CD4-positive, CD25-positive, alpha-beta regulatory T cell (primary cell): ENCODE data around the gene PSMC1. TPM values are rescaled to one million over a fixed set of nuclear protein-coding genes. Genes with fewer than 3 reads are reported as not detected.
A peak's percentile ranks its signal among the peaks of the same experiment; 100 is the strongest.

ENCODE experiments used
- ATAC-seq, 2 donors: fragments of 150-1000 bp; cut with Tn5 transposase; one replicate each; pipeline ENCODE4 v1.10.0; 2021; ENCODE audit warnings: low read depth in 2 of 2, moderate number of reproducible peaks in 2 of 2, moderate library complexity in 1 of 2
- DNase-seq, 3 donors: peaks; one replicate each; pipeline versions ENCODE4 v3.0.0 to v3.0.0-alpha.2; 2012 to 2022; ENCODE audit warnings: mixed read lengths in 1 of 3
- H3K27ac ChIP-seq: one replicate; pipeline ENCODE4 v1.7.0; 2013; ENCODE audit warnings: mild to moderate bottlenecking, low read length; ENCODE audit not compliant: insufficient read depth, poor library complexity, severe bottlenecking
- H3K27me3 ChIP-seq: one replicate; pipeline ENCODE4 v1.7.0; 2013; ENCODE audit warnings: low read length; ENCODE audit not compliant: control insufficient read depth, insufficient read depth
- H3K36me3 ChIP-seq: one replicate; pipeline ENCODE4 v1.7.0; 2013; ENCODE audit warnings: mild to moderate bottlenecking, low read length, moderate library complexity; ENCODE audit not compliant: control insufficient read depth, insufficient read depth
- H3K4me1 ChIP-seq: 2 replicates; pipeline ENCODE4 v1.7.0; 2013; ENCODE audit warnings: mild to moderate bottlenecking, low read length; ENCODE audit not compliant: insufficient read depth, control insufficient read depth, poor library complexity, severe bottlenecking
- H3K4me3 ChIP-seq: one replicate; pipeline ENCODE4 v1.7.0; 2013; ENCODE audit warnings: low read depth, mild to moderate bottlenecking, low read length, moderate library complexity
- H3K9me3 ChIP-seq, 2 experiments: 1 replicate in 1 of 2; 2 replicates in 1 of 2; pipeline ENCODE4 v1.7.0; 2013; ENCODE audit warnings: low read length in 2 of 2, mild to moderate bottlenecking in 1 of 2, moderate library complexity in 1 of 2; ENCODE audit not compliant: control insufficient read depth in 2 of 2
- H3K27ac Mint-ChIP-seq, 3 donors: one replicate each; pipeline ENCODE4 v1.8.0; 2020 to 2022; ENCODE audit warnings: mild to moderate bottlenecking in 3 of 3, mixed read lengths in 3 of 3, moderate library complexity in 2 of 3
- H3K27me3 Mint-ChIP-seq: one replicate; pipeline ENCODE4 v1.8.0; 2022; ENCODE audit warnings: mild to moderate bottlenecking, mixed read lengths
- H3K36me3 Mint-ChIP-seq: one replicate; pipeline ENCODE4 v1.8.0; 2020; ENCODE audit warnings: mixed read lengths
- H3K4me1 Mint-ChIP-seq, 4 donors: one replicate each; pipeline ENCODE4 v1.8.0; 2020 to 2022; ENCODE audit warnings: mixed read lengths in 4 of 4, mild to moderate bottlenecking in 1 of 4
- H3K4me3 Mint-ChIP-seq, 4 donors: one replicate each; pipeline ENCODE4 v1.8.0; 2020 to 2022; ENCODE audit warnings: mild to moderate bottlenecking in 4 of 4, mixed read lengths in 4 of 4, moderate library complexity in 3 of 4
- H3K9me3 Mint-ChIP-seq, 7 donors: one replicate each; pipeline ENCODE4 v1.8.0; 2020 to 2022; ENCODE audit warnings: mixed read lengths in 7 of 7, mild to moderate bottlenecking in 3 of 7, moderate library complexity in 2 of 7
- polyA plus RNA-seq, 4 donors: library from polyadenylated mRNA; unstranded; fragments of 300-500 nt; fragmentation: Illumina TruSeq; gene quantifications; one replicate each; pipeline ENCODE4 v1.2.3, GENCODE V29; 2021
- total RNA-seq: library from RNA; stranded (reverse); gene quantifications from one replicate; pipeline ENCODE4 v1.2.3, GENCODE V29; 2022

The PSMC1 gene
- total and polyA plus RNA-seq, 5 donors from 2014 or later: 73.7 to 162 (median 106) TPM

DNA sequence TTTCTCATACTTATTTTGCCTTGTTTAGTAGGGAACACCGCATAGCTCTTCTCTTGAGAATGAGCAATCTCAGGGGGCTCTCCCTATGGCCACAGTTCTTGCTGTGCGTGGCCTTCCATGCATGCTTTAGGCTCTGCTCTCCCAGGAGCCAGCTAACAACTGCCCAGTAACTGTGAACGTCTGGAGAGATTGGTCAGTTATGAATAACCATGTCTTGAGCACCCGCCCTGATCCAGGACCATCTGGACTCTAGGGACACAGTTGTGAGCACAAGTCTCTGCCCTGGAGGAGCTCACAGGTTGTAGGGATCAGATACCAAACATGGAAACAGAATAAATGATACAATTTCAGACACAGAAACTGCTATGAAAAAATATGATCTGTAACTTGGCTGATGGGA is 12.1 kb downstream of the PSMC1 start:
- no peaks in the 10 kb centered on the region for H3K9me3 ChIP-seq
- ATAC-seq (no peak), DNase-seq (no peak)
- no peak overlapping the region for H3K4me3 Mint-ChIP-seq
- no peaks in the 10 kb centered on the region for H3K27me3 Mint-ChIP-seq
- H3K36me3 ChIP-seq: peaks cover 86% of the 10 kb centered on the region
- no peak overlapping the region for H3K4me3 ChIP-seq
- no peaks in the 10 kb centered on the region for H3K9me3 Mint-ChIP-seq
- H3K27ac Mint-ChIP-seq: no peak overlapping the region
- H3K4me1 ChIP-seq: peaks cover 8% of the 10 kb centered on the region
- H3K27ac ChIP-seq: no peak overlapping the region
- peaks cover 0 to 20% (median 7%) of the 10 kb centered on the region in 4 donors for H3K4me1 Mint-ChIP-seq
- H3K27me3 ChIP-seq: no peaks in the 10 kb centered on the region
- H3K36me3 Mint-ChIP-seq: peaks cover 50% of the 10 kb centered on the region

DNA sequence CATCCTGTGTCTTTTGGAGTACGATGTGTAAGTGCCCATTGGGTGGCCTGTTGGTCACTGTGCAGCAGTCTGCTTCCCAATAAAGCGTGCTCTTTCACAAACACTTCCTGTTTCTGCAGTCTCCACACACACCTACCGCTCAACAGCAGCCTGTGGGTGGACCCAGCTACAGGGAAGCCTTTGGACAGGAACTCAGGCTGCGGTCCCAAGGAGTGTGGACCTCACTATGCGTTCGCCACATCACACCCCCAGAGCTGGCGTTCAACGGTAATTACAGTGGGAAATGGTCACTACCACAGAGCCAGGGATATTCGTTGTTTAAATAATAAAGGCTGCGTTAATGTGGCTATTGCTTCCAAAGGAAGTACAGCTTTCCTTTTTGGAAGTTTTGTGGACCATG is 16.2 kb downstream of the PSMC1 start:
- H3K4me1 Mint-ChIP-seq: peaks cover 0 to 14% (median 6%) of the 10 kb centered on the region in 4 donors
- no peak overlapping the region for H3K4me3 Mint-ChIP-seq
- H3K9me3 Mint-ChIP-seq: no peaks in the 10 kb centered on the region
- ATAC-seq (no peak), DNase-seq (no peak)
- peaks cover 39% of the 10 kb centered on the region for H3K36me3 Mint-ChIP-seq
- H3K36me3 ChIP-seq: peaks cover 54% of the 10 kb centered on the region
- H3K27me3 ChIP-seq: no peaks in the 10 kb centered on the region
- H3K27ac ChIP-seq: no peak overlapping the region
- no peak overlapping the region for H3K27ac Mint-ChIP-seq
- H3K27me3 Mint-ChIP-seq: no peaks in the 10 kb centered on the region
- H3K4me1 ChIP-seq: peaks cover 5% of the 10 kb centered on the region
- H3K4me3 ChIP-seq: no peak overlapping the region
- H3K9me3 ChIP-seq: no peaks in the 10 kb centered on the region

DNA sequence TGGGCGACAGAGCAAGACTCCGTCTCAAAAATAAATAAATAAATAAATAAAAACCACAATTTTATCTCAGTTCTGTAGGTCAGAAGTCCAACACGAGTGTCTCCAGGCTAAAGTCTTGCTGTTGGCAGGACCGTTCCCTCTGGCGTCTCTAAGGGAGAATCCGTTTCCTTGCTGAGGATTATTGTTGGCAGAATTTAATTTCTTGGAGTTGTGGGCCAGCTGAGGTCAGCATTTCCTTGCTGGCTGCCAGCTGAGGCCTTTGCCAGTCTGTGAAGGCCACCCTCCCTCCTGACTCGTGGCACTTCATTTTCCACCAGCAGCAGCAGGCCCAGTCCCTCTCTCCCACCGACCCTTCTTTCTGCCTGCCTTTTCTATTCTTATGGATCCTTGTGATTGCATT is 17.2 kb downstream of the PSMC1 start:
- Mint-ChIP-seq H3K36me3 (peaks cover 40% of the 10 kb centered on the region), H3K27me3 (no peaks in the 10 kb centered on the region), H3K9me3 (no peaks in the 10 kb centered on the region), H3K4me3 (no peak overlapping the region), H3K4me1 (peaks cover 0 to 14% (median 6%) of the 10 kb centered on the region in 4 donors), H3K27ac (peak overlapping the region in 1 of 3 donors; percentile 75)
- peaks cover 5% of the 10 kb centered on the region for H3K4me1 ChIP-seq
- no peaks in the 10 kb centered on the region for H3K9me3 ChIP-seq
- ATAC-seq (no peak), DNase-seq (no peak)
- H3K4me3 ChIP-seq: no peak overlapping the region
- no peaks in the 10 kb centered on the region for H3K27me3 ChIP-seq
- H3K36me3 ChIP-seq: peaks cover 50% of the 10 kb centered on the region
- H3K27ac ChIP-seq: no peak overlapping the region

- Histone ChIP-seq H3K4me3 (no peak overlapping the region), H3K36me3 (peaks cover 50% of the 10 kb centered on the region), H3K27ac (no peak overlapping the region), H3K9me3 (no peaks in the 10 kb centered on the region), H3K27me3 (no peaks in the 10 kb centered on the region), H3K4me1 (peaks cover 5% of the 10 kb centered on the region)
- H3K27ac Mint-ChIP-seq: peak overlapping the region in 2 of 3 donors; percentile 46 to 75
- H3K9me3 Mint-ChIP-seq: no peaks in the 10 kb centered on the region
- ATAC-seq (peak; percentile 22 to 38), DNase-seq (no peak)
- H3K27me3 Mint-ChIP-seq: no peaks in the 10 kb centered on the region
- peaks cover 35% of the 10 kb centered on the region for H3K36me3 Mint-ChIP-seq
- H3K4me3 Mint-ChIP-seq: peak overlapping the region in 1 of 4 donors; percentile 7
- peaks cover 0 to 14% (median 6%) of the 10 kb centered on the region in 4 donors for H3K4me1 Mint-ChIP-seq
Observed at GRCh38 chr14:90274019-90274418, 17.7 kb downstream of the PSMC1 start.

GRCh38 chr14:90274808-90275457 is 18.6 kb downstream of the PSMC1 start:
- ATAC-seq: peak in 1 of 2 donors; percentile 52

GRCh38 chr14:90275458-90275814 is 19.1 kb downstream of the PSMC1 start:
- Histone ChIP-seq H3K4me3 (no peak overlapping the region), H3K27me3 (no peaks in the 10 kb centered on the region), H3K9me3 (no peaks in the 10 kb centered on the region), H3K4me1 (peaks cover 5% of the 10 kb centered on the region), H3K36me3 (peaks cover 44% of the 10 kb centered on the region), H3K27ac (no peak overlapping the region)
- H3K27ac Mint-ChIP-seq: peak overlapping the region; percentile 75 to 86 (median 79)
- H3K36me3 Mint-ChIP-seq: peaks cover 21% of the 10 kb centered on the region
- H3K27me3 Mint-ChIP-seq: no peaks in the 10 kb centered on the region
- H3K4me1 Mint-ChIP-seq: peaks cover 0 to 14% (median 6%) of the 10 kb centered on the region in 4 donors
- DNase-seq (no peak), ATAC-seq (no peak)
- peak overlapping the region in 1 of 4 donors; percentile 31 for H3K4me3 Mint-ChIP-seq
- H3K9me3 Mint-ChIP-seq: no peaks in the 10 kb centered on the region

More at GRCh38 chr14:90274808-90275457, 18.6 kb downstream of the PSMC1 start:
- H3K4me1 ChIP-seq: peaks cover 5% of the 10 kb centered on the region
- Mint-ChIP-seq H3K27ac (peak overlapping the region in 2 of 3 donors; percentile 75 to 86), H3K9me3 (no peaks in the 10 kb centered on the region), H3K36me3 (peaks cover 26% of the 10 kb centered on the region), H3K4me1 (peaks cover 0 to 14% (median 6%) of the 10 kb centered on the region in 4 donors), H3K4me3 (peak overlapping the region in 1 of 4 donors; percentile 31), H3K27me3 (no peaks in the 10 kb centered on the region)
- H3K27me3 ChIP-seq: no peaks in the 10 kb centered on the region
- peaks cover 44% of the 10 kb centered on the region for H3K36me3 ChIP-seq
- no peaks in the 10 kb centered on the region for H3K9me3 ChIP-seq
- no peak overlapping the region for H3K4me3 ChIP-seq
- peak in 1 of 3 donors; percentile 42 for DNase-seq
- H3K27ac ChIP-seq: no peak overlapping the region

GRCh38 chr14:90275820-90276219 is 19.5 kb downstream of the PSMC1 start:
- Histone ChIP-seq H3K36me3 (peaks cover 43% of the 10 kb centered on the region), H3K4me3 (no peak overlapping the region), H3K27ac (no peak overlapping the region), H3K27me3 (no peaks in the 10 kb centered on the region), H3K4me1 (peaks cover 5% of the 10 kb centered on the region), H3K9me3 (no peaks in the 10 kb centered on the region)
- peaks cover 0 to 14% (median 6%) of the 10 kb centered on the region in 4 donors for H3K4me1 Mint-ChIP-seq
- H3K4me3 Mint-ChIP-seq: no peak overlapping the region
- no peak for ATAC-seq
- H3K27ac Mint-ChIP-seq: peak overlapping the region; percentile 75 to 86 (median 79)
- no peak for DNase-seq
- H3K9me3 Mint-ChIP-seq: no peaks in the 10 kb centered on the region
- H3K27me3 Mint-ChIP-seq: no peaks in the 10 kb centered on the region
- H3K36me3 Mint-ChIP-seq: peaks cover 19% of the 10 kb centered on the region
